ENCODE results near the gene PRM1.

The PRM1 gene

GRCh38 chr16:11254913-11255736 lies 26.0 kb downstream of the PRM1 start:
- DNase-seq (ENCODE audit: low spot score) = peak; percentile 38

DNA sequence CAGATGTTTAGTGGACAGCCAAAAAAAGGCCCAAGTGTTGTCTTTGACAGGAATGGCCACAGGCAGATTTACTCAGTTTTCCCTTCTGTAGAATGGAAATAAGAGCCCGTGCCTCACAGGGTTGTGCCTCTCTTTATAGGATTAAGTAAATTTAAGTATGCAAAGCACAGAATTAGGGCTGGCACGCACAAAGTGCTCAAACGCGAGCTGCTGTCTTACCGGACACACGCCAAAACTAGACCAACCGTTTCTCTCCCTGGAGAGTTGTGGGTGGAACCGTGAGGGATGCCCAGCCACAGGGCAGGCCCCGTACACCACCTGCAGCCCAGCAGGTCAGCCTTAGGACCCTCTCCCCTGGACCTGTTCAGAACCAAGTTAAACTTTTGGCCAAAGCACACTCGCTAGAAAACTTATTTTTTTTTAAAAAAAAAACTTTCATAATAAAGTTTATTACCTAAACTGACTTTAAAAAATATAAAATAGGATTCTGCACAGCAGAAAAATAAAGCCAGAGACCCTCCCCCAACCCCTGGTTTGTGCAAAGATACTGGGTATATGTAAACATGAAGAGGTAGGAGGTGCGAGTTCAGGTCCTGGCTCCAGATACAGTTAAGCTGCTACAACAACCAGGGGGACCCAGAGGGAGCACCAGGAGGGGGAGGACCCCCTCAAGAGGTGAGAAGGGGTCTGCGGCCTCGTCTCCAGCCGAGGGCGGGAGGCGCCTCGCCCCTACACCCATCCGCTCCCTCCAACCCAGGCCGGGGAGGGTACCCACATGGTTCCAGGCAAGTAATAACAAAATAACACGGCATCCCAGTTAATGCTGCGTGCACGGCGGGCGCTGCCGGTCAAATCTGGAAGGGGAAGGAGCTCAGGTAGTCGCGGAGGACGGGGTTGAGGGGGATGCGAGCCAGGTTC lies 26.9 kb downstream of the PRM1 start:
- no peak for DNase-seq (ENCODE audit: low spot score)

GRCh38 chr16:11253009-11253994 lies 27.8 kb downstream of the PRM1 start:
- no peak for DNase-seq (ENCODE audit: low spot score)

- no peak for DNase-seq (ENCODE audit: low spot score)
Measured at GRCh38 chr16:11252482-11252931, 28.6 kb downstream of the PRM1 start.

DNA sequence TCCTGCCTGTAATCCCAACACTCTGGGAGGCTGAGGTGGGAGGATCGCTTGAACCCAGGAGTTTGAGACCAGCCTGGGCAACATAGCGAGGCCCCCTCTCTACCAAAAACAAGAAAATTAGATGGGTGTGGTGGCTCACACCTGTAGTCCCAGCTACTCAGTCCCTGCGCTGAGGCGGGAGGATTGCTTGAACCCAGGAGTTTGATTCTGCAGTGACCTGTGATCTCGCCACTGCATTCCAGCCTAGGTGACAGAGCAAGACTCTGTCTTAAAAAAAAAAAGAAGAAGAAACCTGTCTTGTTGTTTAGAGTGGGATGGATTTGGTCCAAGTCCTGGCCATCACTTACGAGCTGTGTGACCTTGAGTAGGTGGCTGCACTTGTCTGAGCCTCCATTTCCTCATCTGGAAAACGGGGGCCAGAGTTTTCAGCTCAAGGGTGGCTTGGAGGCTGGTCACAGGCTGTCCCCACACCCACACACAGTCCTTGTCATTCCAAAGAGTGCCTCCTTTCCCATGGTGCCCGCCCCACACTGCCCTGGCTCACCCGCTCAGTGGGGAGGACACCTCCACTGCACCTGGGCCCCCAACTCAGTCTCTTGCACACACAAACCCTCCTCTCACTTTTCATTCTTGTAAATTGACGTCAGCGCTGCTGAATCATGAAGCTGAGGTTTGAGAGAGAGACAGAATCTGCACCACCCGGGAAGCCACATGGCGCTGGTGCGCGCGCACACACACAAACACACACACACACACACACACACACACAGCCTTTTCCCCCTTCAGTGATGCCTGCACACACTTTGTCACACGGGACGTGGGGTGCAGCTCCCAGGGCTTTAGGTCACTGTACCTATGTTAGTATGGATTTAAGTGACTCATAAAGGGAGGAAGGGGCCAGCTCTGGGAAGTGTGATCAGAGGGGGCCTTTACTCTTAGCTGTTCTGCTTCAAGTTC lies 29.3 kb downstream of the PRM1 start:
- no peak for DNase-seq (ENCODE audit: low spot score)

DNA sequence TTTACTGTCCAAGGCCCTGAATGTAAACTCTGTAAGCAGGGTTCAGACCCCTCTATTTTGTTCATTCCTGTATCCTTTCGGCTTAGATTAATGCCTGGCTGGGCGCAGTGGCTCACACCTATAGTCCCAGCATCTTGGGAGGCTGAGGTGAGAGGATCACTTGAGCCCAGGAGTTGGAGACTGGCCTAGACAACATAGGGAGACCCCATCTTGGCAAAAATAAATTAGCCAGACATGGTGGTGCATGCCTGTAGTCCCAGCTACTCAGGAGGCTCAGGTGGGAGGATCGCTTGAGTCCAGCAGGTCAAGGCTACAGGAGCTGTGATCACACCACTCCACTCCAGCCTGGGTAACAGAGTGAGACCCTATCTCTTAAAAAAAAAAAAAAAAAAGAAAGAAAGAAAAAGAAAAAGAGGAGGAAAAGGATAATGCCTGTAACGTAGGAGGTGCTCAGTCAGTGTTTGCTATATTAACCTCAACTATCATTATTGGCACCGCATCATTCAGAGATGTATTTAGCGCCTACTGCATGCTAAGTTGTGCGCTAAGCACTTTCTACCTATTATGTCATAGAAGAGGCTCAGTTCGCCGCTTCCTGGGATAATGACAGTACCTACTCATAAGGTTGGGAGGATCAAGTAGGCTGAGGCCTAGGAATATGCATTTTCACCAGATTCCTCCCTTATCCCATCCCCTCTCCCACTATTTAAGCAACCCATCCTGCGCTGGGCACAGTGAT lies 30.2 kb downstream of the PRM1 start:
- no peak for DNase-seq (ENCODE audit: low spot score)

DNA sequence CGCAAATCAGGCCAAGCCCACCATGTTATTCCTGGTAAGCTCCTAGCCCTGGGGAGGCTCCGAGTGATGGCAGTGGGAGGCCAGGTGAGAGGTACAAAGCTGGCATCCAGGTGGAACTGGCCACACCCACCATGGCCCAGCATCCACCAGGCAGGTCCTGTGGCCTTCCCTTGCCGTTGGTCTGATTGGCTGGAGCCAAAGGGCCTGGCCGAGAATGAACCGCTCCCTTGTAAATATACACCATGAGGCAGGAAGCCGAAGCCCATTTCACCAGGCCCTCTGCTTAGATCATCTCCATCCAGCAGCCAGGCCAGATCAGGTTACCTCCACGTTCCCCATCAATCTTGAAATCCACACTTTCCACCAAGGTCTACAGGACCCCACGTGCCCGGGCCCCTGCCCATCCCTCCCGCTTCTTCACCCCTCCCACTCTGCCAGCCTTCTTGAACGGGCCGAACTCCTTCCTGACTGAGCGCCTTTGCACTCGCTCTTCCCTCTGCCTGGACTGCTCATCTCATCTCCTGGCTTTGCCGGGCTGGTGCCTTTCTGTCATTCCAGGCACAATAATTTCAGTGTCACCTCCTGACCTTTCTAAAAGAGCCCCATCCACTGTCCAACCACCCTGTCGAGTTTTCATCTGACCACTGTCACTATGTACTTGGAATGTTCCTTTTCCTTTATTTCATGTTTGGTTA lies 30.9 kb downstream of the PRM1 start:
- DNase-seq (ENCODE audit: low spot score) = no peak

DNA sequence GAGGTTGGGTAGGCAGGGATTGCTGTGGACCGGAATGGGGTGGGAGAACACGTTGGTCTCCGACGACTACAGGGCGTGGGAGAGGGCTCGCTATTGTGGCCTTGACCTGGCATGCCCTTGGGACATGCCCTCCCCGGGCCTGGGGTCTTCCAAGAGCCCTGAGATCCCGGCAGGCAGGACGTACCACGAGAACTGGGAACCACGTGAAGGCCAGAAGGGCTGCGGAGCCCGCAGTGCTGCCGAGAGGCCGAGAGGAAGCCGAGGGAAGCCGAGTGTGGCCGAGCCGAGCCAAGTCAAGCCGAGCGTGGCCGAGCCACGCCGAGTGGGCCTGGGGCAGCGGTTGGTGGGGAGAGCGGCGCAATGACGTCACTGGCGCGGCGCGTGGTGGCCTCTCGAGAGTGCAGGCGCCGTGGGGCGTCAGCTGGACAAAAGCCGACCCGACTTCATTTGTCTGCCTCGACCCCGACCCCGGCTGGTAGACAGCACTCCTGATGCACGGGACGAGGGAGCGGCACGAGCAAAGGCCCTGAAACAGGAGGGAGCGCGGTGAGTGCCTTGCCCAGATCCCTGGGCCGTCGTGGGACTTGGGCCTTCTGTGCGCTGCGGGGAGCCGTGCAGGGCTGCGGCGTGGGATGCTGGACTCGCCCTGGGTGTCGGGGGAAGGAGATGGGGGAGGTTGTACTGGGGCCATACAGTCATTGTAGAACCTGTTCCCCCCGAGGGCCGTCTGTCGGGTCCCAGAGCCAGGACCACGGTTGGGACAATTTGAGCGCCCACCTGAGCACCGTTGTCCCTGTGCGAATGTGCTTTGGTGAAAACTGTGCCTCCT lies 31.7 kb downstream of the PRM1 start:
- DNase-seq (ENCODE audit: low spot score) = no peak

DNA sequence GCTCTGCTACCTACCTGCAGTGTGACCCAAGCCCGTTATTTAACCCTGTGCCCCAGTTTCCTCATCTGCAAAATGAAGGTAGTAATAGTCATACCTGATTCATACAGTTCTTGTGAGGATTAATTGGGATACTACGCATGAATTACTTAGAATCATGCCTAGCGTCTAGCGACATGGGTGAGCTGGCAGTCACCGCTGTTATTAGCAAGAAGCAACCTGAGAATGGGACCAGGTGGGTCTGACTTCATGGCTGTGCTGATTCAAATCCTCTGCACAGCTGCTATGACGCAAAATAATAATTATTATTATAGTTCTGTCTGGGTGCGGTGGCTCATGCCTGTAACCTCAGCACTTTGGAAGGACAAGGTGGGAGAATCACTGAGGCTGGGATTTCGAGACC lies 33.0 kb downstream of the PRM1 start:
- no peak for DNase-seq (ENCODE audit: low spot score)

DNA sequence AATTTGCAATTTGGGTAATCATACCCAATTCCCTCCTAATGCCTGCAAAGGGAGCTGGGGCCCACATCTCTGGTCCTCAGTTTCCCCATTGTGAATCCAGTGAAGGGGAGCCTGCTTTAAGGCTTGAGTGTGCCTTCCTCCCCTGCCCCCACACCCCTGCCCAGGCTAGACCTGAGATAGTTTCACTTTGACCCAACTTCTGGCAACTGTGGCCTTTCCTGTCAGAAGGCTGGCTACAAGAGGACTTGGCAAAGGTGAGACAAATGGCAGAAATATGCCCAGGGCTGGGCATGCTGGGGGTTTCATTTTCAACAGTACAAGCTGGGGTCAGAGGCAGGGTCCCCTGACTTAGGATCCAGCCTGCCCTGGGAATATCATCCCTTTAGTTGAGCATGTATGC lies 35.1 kb downstream of the PRM1 start:
- no peak for DNase-seq (ENCODE audit: low spot score)

- DNase-seq (ENCODE audit: low spot score) = no peak
Measured at GRCh38 chr16:11245222-11245737, 35.9 kb downstream of the PRM1 start.

- DNase-seq (ENCODE audit: low spot score) = no peak
Measured at GRCh38 chr16:11242658-11243057, 38.5 kb downstream of the PRM1 start.

DNA sequence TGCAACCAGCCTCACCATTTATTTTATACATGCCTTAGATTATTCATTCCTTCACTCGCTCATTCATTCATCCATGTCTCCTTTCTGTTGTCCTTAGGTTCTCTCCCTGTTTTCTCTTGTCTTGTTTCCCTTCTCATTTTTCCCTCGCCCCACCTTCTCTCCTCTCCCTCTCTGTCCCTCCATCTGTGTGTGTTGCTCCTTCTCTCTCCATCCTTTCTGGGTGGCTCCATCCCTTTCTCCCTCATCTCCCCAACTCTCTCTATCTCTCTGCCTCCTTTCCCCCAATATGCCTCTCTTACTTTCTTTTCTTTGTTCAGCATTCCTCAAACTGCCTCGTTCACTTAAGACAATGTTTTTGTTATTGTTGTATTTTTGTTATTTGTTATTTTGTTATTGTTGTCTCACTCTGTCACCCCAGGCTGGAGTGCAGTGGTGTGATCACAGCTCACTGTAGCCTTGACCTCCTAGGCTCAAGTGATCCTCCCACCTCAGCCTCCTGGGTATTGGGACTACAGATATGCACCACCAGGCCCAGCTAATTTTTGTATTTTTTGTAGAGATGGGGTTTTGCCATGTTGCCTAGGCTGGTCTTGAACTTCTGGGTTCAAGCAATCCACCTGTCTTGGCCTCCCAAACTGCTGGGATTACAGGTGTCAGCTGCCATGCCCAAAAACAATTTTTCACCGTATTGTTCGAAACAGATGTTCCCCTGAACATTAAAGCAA lies 39.5 kb downstream of the PRM1 start:
- DNase-seq (ENCODE audit: low spot score) = no peak

GRCh38 chr16:11240636-11241473 lies 40.3 kb downstream of the PRM1 start:
- no peak for DNase-seq (ENCODE audit: low spot score)

- DNase-seq (ENCODE audit: low spot score) = no peak
Measured at GRCh38 chr16:11239644-11240632, 41.2 kb downstream of the PRM1 start.
